Activated T-cell treated with anti-CD3 and anti-CD28 coated beads, Interleukin-2, amount 50 U/mL, for 1 hour (primary cell): ENCODE results near the gene CHST1.

Source experiments
- DNase-seq: peaks from one replicate; pipeline ENCODE4 v3.0.0-alpha.2; 2020

Gene CHST1

DNA sequence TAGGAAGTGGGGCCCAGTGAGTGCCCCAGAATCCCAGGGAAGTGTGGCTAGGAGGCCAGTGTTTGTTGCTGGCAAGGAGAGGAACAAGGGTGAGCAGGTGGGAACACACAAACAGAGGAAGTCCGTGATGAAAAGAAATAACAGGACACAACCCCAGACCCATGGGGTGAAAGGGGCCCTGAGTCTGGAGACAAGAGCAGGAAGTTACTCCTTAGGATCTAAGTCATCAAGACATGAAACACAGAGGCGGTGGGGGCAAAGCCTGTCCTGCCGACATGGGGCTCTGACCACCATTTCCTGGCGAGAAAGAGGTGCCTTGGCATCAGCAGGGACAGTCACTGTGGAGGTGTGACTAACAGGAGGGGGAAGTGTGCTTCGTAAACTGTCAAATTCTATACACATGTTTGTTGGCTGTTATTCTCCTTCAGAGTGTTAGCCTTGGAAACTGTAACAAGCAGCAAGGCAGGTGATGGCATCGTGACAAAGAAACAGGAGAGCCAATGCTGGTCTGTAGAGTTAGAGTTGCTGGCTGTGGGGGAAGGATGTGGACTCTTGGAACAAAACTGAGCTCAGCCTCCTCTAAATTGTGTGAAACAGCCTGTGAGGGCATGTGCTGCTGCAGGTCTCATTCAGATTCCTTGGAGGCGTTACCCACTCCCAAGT is 21.7 kb downstream of the CHST1 start:
- peak; percentile 1 for DNase-seq

GRCh38 chr11:45641961-45642360 is 23.5 kb downstream of the CHST1 start:
- no peak for DNase-seq

GRCh38 chr11:45638051-45638450 is 27.4 kb downstream of the CHST1 start:
- DNase-seq = no peak

- no peak for DNase-seq
These were observed 29.5 kb downstream of the CHST1 start for GRCh38 chr11:45635907-45636306.

- DNase-seq = no peak
These were observed 39.8 kb downstream of the CHST1 start for GRCh38 chr11:45625611-45626010.

GRCh38 chr11:45624095-45624494 is 41.3 kb downstream of the CHST1 start:
- DNase-seq = no peak

DNA sequence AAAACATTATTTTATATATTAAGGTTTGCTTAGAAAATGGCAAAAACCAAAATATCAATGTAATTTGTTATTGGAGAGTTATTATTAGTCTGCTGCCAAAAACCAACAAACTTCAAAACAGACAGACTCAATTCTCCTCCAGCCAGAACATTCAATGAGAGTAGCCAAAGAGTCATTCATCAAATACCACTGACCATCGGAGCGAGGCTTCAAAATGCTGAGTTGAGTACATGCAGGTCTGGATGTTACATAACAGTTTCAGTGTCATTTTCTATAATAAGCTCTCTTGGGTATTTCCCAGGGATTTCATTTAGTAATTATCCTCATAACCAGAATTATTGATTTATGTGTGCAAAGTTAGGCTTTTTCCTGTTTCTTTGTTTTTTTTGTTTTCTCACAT is 42.6 kb downstream of the CHST1 start:
- DNase-seq = no peak

DNA sequence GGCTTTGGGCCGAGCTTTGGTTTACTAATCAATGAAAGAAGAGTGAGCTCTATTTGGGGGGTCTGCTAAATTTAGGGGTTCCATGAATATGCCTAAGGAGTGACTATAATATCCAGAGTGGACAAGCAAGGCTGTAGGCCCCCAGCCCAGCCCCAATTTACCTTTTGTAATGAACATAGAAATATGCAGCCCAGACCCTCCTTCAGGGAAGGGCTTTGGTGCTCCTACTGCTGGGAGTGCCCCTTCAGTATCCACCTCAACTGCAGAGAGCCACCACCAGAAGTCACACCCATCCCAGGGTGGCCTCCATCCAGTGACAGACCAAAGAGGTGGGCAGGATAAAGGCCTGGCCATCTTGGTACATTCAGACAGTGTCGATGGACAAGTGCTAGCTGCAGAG is 43.1 kb downstream of the CHST1 start:
- no peak for DNase-seq

DNA sequence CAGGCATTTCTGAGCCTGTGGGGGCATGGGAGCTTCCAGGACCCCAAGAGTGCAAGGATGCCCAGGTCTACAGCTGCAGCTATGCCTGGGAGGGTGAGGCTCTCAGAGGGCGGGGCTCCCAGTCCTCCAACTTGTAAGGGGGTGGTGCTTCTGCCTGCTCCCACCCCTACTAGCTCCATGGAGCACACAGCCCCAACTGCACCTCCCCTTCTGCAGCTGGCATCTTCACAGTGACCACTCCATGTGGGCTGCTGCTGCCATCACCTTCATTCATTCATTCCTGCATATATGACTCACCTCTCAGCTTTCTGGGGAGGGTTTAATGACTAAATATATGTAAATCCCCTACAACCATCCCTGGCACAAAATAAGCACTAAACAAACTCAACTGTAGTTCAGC is 43.8 kb downstream of the CHST1 start:
- no peak for DNase-seq

- DNase-seq = no peak
These were observed 45.2 kb downstream of the CHST1 start for GRCh38 chr11:45620243-45620642.

- DNase-seq = no peak
These were observed 46.5 kb downstream of the CHST1 start for GRCh38 chr11:45618897-45619296.

DNA sequence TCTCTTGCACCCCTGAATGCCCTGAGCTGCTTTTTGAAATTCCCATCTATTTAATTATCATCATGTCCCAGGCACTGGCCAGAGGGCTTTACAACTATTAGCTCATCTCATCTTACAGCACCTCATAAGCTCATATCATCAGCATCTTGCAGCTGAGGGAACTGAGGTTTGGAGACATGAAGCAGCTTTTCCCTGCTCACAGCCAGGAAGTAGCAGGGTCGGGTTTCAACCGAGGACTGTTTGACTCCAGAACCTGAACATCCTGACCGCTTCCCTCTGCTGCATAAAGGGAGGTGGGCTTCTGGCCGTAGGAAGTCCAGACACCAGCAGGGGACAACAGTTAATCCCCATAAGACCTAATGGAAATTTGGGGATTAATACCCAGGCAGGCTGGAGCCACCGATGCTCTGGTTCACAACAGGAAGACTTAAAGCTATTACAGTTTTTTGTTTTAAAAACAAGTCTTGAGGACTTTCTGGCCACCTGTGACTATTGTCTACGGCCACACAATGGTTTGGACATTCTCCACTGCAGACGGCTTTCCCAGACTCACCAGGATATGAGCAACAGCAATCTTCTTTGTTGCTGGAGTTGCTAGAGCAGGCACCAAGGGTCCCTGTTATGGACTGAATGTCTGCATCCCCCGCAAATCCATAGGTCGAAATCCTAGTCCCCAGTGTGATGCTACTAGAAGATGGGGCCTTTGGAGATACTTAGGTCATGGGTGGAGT is 47.4 kb downstream of the CHST1 start:
- DNase-seq = no peak

- no peak for DNase-seq
These were observed 48.4 kb downstream of the CHST1 start for GRCh38 chr11:45616802-45617549.

DNA sequence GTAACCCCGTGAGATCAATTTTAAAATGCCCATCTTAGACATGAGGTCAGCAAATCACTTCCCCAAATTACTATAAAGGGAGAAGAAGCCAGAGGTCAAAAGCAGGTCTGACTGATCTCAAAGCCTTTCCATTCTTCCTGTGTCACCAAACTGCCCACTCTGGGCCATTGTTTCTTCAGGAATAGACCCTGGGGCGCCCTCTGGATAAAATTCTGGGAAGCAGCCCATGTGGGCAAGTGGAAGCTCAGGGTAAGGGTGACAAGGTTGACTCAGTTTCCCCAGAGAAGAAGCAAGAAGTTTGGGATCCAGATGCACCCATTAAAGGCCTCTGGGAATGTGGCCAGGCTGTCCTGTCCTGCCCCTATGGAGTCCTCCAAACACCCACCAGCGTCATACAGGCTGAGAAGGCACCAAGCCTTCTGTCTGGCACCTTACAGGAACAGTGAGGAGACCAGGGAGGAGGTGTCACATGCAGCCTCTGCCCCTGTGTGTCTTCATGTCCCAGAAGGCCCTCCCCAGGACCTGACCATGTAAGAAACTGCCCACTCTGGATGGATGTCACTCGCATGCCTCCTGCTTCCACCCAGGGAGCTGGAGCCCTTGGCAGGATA is 50.1 kb downstream of the CHST1 start:
- DNase-seq = no peak

DNA sequence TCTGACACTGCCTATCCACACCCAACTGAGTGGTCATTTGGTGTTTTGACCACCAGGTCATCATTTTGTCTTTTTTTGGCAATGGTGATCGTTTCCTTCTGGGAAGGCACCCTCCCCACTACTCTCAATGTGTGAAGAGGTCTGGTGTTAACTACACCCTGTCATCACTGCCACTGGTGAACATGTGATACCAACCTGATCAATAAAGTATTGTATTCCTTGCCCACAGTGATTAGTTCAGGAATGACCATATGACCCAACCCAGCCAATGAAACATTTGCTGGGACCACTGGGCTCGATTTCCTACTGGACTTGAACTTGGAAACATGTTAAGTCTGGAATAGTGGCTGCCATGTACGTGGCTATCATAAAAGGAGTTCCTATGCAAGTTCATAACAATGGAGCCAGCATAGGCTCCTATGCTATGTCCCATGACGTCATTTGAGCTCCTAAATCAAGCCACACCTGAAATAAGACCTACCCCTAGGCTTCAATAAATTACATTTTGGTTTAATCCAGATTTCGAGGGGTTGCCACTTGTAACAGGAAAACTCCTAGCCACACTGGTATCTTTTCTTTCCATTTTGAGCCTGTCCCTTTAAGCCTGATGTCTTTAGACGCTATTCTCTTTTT is 51.1 kb downstream of the CHST1 start:
- DNase-seq = no peak

DNA sequence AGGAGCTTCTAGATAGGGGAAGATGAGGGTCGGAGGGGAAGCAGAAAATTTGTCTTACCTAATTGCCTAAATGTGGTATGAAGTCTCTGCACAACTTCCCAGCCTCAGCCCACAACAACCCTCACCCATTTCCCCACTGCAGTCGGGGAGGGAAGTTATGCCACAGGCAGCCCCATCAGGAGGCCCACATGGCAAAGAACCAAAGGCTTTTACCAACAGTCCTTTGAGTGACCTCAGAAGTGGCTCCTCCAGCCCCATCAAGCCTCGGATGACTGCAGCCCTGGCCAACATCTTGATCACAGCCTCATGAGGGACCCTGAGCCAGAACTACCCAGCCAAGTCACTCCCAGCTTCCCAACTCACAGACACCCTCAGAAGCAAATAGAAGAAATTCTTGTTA is 54.8 kb downstream of the CHST1 start:
- DNase-seq = no peak

DNA sequence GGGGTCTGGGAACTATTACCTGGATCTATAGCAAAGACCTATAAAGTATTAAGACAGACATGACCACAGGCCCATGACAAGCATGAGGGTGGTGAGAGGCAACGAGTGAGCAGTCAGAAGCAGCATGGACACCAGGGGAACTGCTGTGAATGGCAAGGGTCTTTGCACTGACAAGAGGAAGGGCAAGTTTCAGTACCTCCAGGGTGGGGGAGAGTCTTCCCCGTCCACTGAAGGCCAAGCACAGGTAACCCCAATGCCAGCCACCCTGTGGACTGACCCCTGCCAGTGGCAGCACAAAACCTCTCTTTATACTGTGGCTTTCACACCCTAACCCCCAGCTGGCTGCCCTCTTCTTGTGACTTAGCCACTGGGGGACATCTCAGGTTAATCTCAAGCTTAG is 55.5 kb downstream of the CHST1 start:
- DNase-seq = no peak

GRCh38 chr11:45609337-45609736 is 56.1 kb downstream of the CHST1 start:
- no peak for DNase-seq

DNA sequence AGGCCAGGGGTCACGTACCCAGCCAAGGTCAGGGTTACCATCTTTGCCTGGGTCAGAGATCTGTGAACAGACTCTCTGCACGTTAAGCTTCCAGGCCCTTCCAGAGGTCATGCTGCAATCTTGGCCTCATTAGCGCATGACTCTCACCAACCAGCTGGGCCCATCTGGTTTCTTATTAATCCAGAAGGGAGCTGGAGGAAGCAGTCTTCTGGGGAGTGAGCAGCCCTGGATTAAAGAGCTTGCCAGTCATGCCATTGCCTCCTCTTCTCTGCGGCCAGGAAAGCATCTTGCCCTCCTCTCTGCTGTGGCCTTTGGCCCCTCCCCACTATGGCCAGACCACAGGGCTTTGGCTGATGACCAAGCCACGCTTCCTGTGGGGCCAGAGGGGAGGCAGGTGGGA is 57.4 kb downstream of the CHST1 start:
- DNase-seq = no peak

DNA sequence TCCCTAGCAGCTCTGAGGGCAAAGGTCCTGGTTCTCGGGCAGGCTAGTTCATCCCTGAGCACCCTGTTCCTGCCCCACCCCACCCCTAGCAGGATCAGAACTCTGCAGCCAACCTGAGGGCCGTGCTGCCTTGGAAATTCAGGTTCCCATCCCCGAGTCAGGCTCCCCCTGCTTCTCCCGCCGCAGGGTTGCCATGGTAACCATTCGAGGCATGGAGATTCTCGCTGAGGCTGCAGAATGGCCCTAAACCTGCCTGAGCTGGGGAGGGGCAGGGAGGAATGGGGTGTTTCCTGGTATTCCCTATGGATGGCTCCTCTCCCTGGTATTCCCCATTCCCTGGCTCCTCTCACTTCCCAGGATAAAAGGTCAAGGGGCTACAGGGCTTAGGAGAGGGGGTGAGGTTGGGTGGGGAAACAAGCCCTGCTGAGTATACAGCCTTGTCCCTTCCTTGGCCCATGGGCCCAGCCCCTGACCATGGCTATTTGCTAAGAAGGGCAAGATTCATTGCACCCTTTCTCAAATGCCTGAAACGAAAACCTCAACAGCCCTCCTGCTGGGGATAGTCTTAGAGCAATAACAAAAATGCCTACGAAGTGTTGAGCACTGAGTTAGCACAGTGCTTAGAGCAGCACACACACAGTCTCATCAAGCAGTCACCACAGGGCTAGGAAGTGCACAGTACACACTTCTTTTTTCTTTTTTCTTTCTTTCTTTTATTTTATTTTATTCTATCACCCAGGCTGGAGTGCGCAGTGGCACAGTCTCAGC is 58.7 kb downstream of the CHST1 start:
- DNase-seq = no peak

GRCh38 chr11:45605051-45605450 is 60.4 kb downstream of the CHST1 start:
- DNase-seq = no peak

- no peak for DNase-seq
These were observed 61.3 kb downstream of the CHST1 start for GRCh38 chr11:45603946-45604682.
